Measurements from ENCODE around the gene USP3. TPM values are rescaled to one million over a fixed set of nuclear protein-coding genes. Genes with fewer than 3 reads are reported as not detected.

Gene USP3
- total RNA-seq, 2 donors from 2014 or later, result 51.5 to 52.5 TPM

- H3K4me1 ChIP-seq (ENCODE audit: control insufficient read depth, insufficient read depth, low read length), result peaks cover 15% of the 10 kb centered on the region
- 83 to 88% methylated on average over 3 to 4 of the region's 5 CpGs for WGBS, 2 experiments (ENCODE audit: insufficient coverage in 1 of 2, insufficient read length in 1 of 2)
Observed at GRCh38 chr15:63495780-63496488, 8.5 kb upstream of the USP3 start.

GRCh38 chr15:63497642-63498467, 6.5 kb upstream of the USP3 start:
- Histone ChIP-seq H3K27ac (ENCODE audit: low read depth, low read length) (no peak overlapping the region), H3K9ac (ENCODE audit: extremely low read depth, low read length, poor library complexity, severe bottlenecking) (no peak overlapping the region), H3K4me3 (ENCODE audit: low read length) (no peak overlapping the region), H3K9me3 (ENCODE audit: control insufficient read depth, low read length) (no peaks in the 10 kb centered on the region), H3K27me3 (ENCODE audit: control insufficient read depth, insufficient read depth, low read length, poor library complexity, severe bottlenecking) (peaks cover 23% of the 10 kb centered on the region), H3K36me3 (ENCODE audit: control insufficient read depth, insufficient read depth, low read length) (no peaks in the 10 kb centered on the region), H3K4me1 (ENCODE audit: control insufficient read depth, insufficient read depth, low read length) (peaks cover 17% of the 10 kb centered on the region)
- peaks cover 47% of the 10 kb centered on the region for H3K27me3 Mint-ChIP-seq (ENCODE audit: insufficient read depth)
- TF ChIP-seq CTCF (conservative IDR thresholded peaks at IDR 0.05), result no peak
- no peak for DNase-seq
- peaks cover 52% of the 10 kb centered on the region for H3K4me1 Mint-ChIP-seq
- no peak overlapping the region for H3K4me3 Mint-ChIP-seq
- H3K27ac Mint-ChIP-seq, result no peak overlapping the region
- H3K9me3 Mint-ChIP-seq, result no peaks in the 10 kb centered on the region
- H3K36me3 Mint-ChIP-seq (ENCODE audit: low read depth), result no peaks in the 10 kb centered on the region
- WGBS, 2 experiments (ENCODE audit: insufficient coverage in 1 of 2, insufficient read length in 1 of 2), result 83 to 86% methylated on average over 7 to 8 of the region's 8 CpGs

More at GRCh38 chr15:63495780-63496488, 8.5 kb upstream of the USP3 start:
- no peak overlapping the region for H3K4me3 ChIP-seq (ENCODE audit: low read length)
- peaks cover 28% of the 10 kb centered on the region for H3K27me3 Mint-ChIP-seq (ENCODE audit: insufficient read depth)
- no peaks in the 10 kb centered on the region for H3K9me3 ChIP-seq (ENCODE audit: control insufficient read depth, low read length)
- no peak overlapping the region for H3K27ac ChIP-seq (ENCODE audit: low read depth, low read length)
- H3K4me1 Mint-ChIP-seq, result peaks cover 50% of the 10 kb centered on the region
- H3K27ac Mint-ChIP-seq, result no peak overlapping the region
- H3K36me3 ChIP-seq (ENCODE audit: control insufficient read depth, insufficient read depth, low read length), result no peaks in the 10 kb centered on the region
- no peak for TF ChIP-seq CTCF (conservative IDR thresholded peaks at IDR 0.05)
- H3K9me3 Mint-ChIP-seq, result no peaks in the 10 kb centered on the region
- H3K9ac ChIP-seq (ENCODE audit: extremely low read depth, low read length, poor library complexity, severe bottlenecking), result no peak overlapping the region
- no peaks in the 10 kb centered on the region for H3K36me3 Mint-ChIP-seq (ENCODE audit: low read depth)
- no peak for DNase-seq
- H3K27me3 ChIP-seq (ENCODE audit: control insufficient read depth, insufficient read depth, low read length, poor library complexity, severe bottlenecking), result peaks cover 12% of the 10 kb centered on the region
- no peak overlapping the region for H3K4me3 Mint-ChIP-seq

GRCh38 chr15:63499175-63499549, 5.2 kb upstream of the USP3 start:
- DNase-seq, result no peak
- H3K4me1 ChIP-seq (ENCODE audit: control insufficient read depth, insufficient read depth, low read length), result peaks cover 17% of the 10 kb centered on the region
- peaks cover 51% of the 10 kb centered on the region for H3K4me1 Mint-ChIP-seq

More at GRCh38 chr15:63499175-63499549, 5.2 kb upstream of the USP3 start:
- H3K27ac Mint-ChIP-seq, result no peak overlapping the region
- H3K9me3 Mint-ChIP-seq, result no peaks in the 10 kb centered on the region
- Histone ChIP-seq H3K27me3 (ENCODE audit: control insufficient read depth, insufficient read depth, low read length, poor library complexity, severe bottlenecking) (peaks cover 23% of the 10 kb centered on the region), H3K4me3 (ENCODE audit: low read length) (no peak overlapping the region), H3K27ac (ENCODE audit: low read depth, low read length) (no peak overlapping the region), H3K9me3 (ENCODE audit: control insufficient read depth, low read length) (no peaks in the 10 kb centered on the region), H3K9ac (ENCODE audit: extremely low read depth, low read length, poor library complexity, severe bottlenecking) (no peak overlapping the region), H3K36me3 (ENCODE audit: control insufficient read depth, insufficient read depth, low read length) (no peaks in the 10 kb centered on the region)
- no peak overlapping the region for H3K4me3 Mint-ChIP-seq
- H3K36me3 Mint-ChIP-seq (ENCODE audit: low read depth), result no peaks in the 10 kb centered on the region
- 90 to 93% methylated on average over 3 to 4 of the region's 6 CpGs for WGBS, 2 experiments (ENCODE audit: insufficient coverage in 1 of 2, insufficient read length in 1 of 2)
- peaks cover 41% of the 10 kb centered on the region for H3K27me3 Mint-ChIP-seq (ENCODE audit: insufficient read depth)
- TF ChIP-seq CTCF (conservative IDR thresholded peaks at IDR 0.05), result no peak
